Endodermal cell (in vitro differentiated cells): ENCODE data around the gene NDUFAF2. TPM values are rescaled to one million over a fixed set of nuclear protein-coding genes. Genes with fewer than 3 reads are reported as not detected.

Experiments used
- DNase-seq: peaks from one replicate; pipeline ENCODE4 v3.0.0-alpha.2; 2017
- H3K27ac ChIP-seq: 2 replicates; pipeline ENCODE4 v1.5.1; 2013; ENCODE audit warnings: mild to moderate bottlenecking, low read depth, low read length, moderate library complexity
- H3K27me3 ChIP-seq: 2 replicates; pipeline ENCODE4 v1.6.1; 2013; ENCODE audit warnings: mild to moderate bottlenecking, low read length, moderate library complexity; ENCODE audit not compliant: insufficient read depth, control insufficient read depth, poor library complexity, severe bottlenecking
- H3K36me3 ChIP-seq: 2 replicates; pipeline ENCODE4 v1.7.0; 2013; ENCODE audit warnings: mild to moderate bottlenecking, low read length, moderate library complexity; ENCODE audit not compliant: control insufficient read depth, insufficient read depth
- H3K4me1 ChIP-seq: one replicate; pipeline ENCODE4 v1.7.0; 2013; ENCODE audit warnings: low read length; ENCODE audit not compliant: control insufficient read depth, insufficient read depth
- H3K4me3 ChIP-seq: 2 replicates; pipeline ENCODE4 v1.5.1; 2013; ENCODE audit warnings: mild to moderate bottlenecking, low read length, moderate library complexity
- H3K9ac ChIP-seq: 2 replicates; pipeline ENCODE4 v1.6.1; 2013; ENCODE audit warnings: mild to moderate bottlenecking, low read length, moderate library complexity; ENCODE audit not compliant: poor library complexity, severe bottlenecking; ENCODE audit errors: extremely low read depth
- H3K9me3 ChIP-seq: 2 replicates; pipeline ENCODE4 v1.6.1; 2013; ENCODE audit warnings: mild to moderate bottlenecking, low read length, moderate library complexity; ENCODE audit not compliant: control insufficient read depth
- H3K27ac Mint-ChIP-seq: 2 replicates; pipeline ENCODE4 v1.8.0; 2020; ENCODE audit warnings: mixed read lengths
- H3K27me3 Mint-ChIP-seq: 2 replicates; pipeline ENCODE4 v1.8.0; 2021; ENCODE audit warnings: mild to moderate bottlenecking, mixed read lengths; ENCODE audit not compliant: insufficient read depth
- H3K36me3 Mint-ChIP-seq: 2 replicates; pipeline ENCODE4 v1.8.0; 2020; ENCODE audit warnings: low read depth, mixed read lengths
- H3K4me1 Mint-ChIP-seq: 2 replicates; pipeline ENCODE4 v1.8.0; 2020; ENCODE audit warnings: mixed read lengths
- H3K4me3 Mint-ChIP-seq: 2 replicates; pipeline ENCODE4 v1.8.0; 2020; ENCODE audit warnings: mild to moderate bottlenecking, moderate library complexity, mixed read lengths
- H3K9me3 Mint-ChIP-seq: 2 replicates; pipeline ENCODE4 v1.8.0; 2020; ENCODE audit warnings: mild to moderate bottlenecking, mixed read lengths
- WGBS, 2 experiments: methylation state at CpG; one replicate each; pipeline versions ENCODE4 v1.1.5 to v1.1.7; 2013; ENCODE audit warnings: missing lambda C conversion rate in 2 of 2, mixed read lengths in 1 of 2; ENCODE audit not compliant: insufficient coverage in 1 of 2, insufficient read length in 1 of 2; 5-methylcytosine and 5-hydroxymethylcytosine counted together
- total RNA-seq, 2 donors: library from RNA; stranded (reverse); fragmentation: NEBNext Ultra II Directional in 1 of 2; extraction: Animal tissue kit (Norgen Biotek cat#: 25700) in 1 of 2; gene quantifications; 2 replicates in 1 of 2; 3 replicates in 1 of 2; pipeline ENCODE4 v1.2.1, GENCODE V29; 2021
- TF ChIP-seq, protein P1 (sequence below): fragments of 200-600 bp; sonication (generic); conservative IDR thresholded peaks from 2 replicates; pipeline ENCODE4 v1.5.0; 2021; ENCODE audit warnings: antibody characterized with exemption, mild to moderate bottlenecking

Gene NDUFAF2
- total RNA-seq, 2 donors from 2014 or later, result 20.5 to 23.0 TPM

DNA sequence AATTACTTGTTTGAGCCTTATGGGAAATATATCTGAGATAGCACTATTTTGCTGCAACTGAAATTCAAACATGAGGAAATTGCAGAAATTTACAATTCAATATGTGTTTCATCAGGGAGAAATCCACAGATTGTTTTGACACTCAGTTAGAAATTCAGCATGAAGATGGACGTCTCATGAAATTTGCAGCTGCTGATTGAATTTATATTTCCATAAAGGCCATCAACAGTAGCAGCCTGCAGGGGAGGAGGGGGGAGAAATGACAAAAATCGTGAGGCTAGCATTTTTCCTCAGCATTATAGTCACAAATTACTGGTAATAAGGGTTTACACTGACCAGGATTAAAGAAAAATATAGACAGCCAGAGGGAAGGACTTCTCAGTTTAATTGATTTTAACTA is 81.0 kb downstream of the NDUFAF2 start:
- Histone ChIP-seq H3K27me3 (no peaks in the 10 kb centered on the region), H3K4me1 (no peaks in the 10 kb centered on the region), H3K36me3 (no peaks in the 10 kb centered on the region), H3K9me3 (no peaks in the 10 kb centered on the region), H3K27ac (no peak overlapping the region), H3K9ac (no peak overlapping the region), H3K4me3 (no peak overlapping the region)
- H3K36me3 Mint-ChIP-seq, result no peaks in the 10 kb centered on the region
- H3K27ac Mint-ChIP-seq, result no peak overlapping the region
- TF ChIP-seq, protein P1, sequence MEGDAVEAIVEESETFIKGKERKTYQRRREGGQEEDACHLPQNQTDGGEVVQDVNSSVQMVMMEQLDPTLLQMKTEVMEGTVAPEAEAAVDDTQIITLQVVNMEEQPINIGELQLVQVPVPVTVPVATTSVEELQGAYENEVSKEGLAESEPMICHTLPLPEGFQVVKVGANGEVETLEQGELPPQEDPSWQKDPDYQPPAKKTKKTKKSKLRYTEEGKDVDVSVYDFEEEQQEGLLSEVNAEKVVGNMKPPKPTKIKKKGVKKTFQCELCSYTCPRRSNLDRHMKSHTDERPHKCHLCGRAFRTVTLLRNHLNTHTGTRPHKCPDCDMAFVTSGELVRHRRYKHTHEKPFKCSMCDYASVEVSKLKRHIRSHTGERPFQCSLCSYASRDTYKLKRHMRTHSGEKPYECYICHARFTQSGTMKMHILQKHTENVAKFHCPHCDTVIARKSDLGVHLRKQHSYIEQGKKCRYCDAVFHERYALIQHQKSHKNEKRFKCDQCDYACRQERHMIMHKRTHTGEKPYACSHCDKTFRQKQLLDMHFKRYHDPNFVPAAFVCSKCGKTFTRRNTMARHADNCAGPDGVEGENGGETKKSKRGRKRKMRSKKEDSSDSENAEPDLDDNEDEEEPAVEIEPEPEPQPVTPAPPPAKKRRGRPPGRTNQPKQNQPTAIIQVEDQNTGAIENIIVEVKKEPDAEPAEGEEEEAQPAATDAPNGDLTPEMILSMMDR, result no peak
- 90 to 93% methylated on average over 2 of the region's 2 CpGs for WGBS, 2 experiments
- no peaks in the 10 kb centered on the region for H3K9me3 Mint-ChIP-seq
- no peaks in the 10 kb centered on the region for H3K4me1 Mint-ChIP-seq
- no peak for DNase-seq
- no peak overlapping the region for H3K4me3 Mint-ChIP-seq
- no peaks in the 10 kb centered on the region for H3K27me3 Mint-ChIP-seq

DNA sequence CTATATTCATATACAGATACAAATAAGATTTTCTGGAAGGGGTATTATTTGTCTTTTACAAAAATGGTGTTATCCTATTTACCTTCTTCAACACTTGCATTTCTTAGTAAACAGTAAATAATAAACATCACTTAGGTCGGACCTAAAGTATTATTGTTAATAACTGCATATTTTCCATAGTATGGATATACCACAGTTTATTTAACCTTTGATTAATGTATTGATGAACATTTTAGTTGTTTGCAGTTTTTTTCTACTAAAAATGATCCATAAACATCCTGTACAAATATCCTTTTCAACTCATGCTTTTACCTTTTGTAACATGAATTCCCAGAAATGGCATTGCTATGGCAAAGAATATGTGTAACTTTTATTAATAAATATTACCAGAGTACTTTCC is 83.4 kb downstream of the NDUFAF2 start:
- no peaks in the 10 kb centered on the region for H3K4me1 ChIP-seq
- H3K9me3 ChIP-seq, result no peaks in the 10 kb centered on the region
- no peaks in the 10 kb centered on the region for H3K27me3 ChIP-seq
- Mint-ChIP-seq H3K36me3 (no peaks in the 10 kb centered on the region), H3K4me3 (no peak overlapping the region), H3K27me3 (no peaks in the 10 kb centered on the region), H3K27ac (no peak overlapping the region), H3K4me1 (no peaks in the 10 kb centered on the region), H3K9me3 (peaks cover 5% of the 10 kb centered on the region)
- TF ChIP-seq, protein P1, result no peak
- H3K9ac ChIP-seq, result no peak overlapping the region
- H3K27ac ChIP-seq, result no peak overlapping the region
- WGBS, 2 experiments, result no CpG with 5 or more reads among the region's 1 CpG
- DNase-seq, result no peak
- no peaks in the 10 kb centered on the region for H3K36me3 ChIP-seq
- H3K4me3 ChIP-seq, result no peak overlapping the region

DNA sequence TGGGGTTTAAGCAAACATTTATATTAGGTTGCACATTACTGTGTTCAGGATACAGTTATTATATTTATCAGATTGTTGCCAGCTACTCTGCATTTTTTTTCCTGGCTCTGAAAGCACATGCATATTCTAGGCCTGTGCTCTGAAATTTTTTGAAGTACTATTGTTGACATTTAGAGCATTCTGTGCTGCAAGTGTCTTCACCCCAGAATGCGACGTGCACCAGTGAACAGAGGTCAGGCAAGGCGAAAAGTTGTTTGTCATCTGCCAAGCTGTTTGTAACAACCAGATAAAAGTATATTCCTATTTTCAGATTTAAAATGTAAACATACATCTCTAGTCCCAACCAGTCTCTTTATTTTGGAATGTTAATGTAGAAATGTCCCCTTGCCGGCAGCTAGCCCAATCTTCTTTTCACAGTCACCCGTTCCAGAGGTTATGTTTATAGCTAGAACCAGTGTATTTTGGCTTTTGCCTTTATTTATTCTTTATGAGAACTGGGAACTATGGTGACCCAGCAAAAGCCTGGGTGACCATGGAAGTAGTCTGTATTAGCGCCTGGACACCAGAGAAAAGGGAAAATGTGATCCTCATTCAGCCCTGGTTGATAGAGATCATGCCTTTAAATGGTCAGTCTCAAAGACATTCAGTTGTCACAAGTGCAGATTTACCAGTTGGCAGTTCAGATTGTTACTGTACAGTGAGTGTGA is 84.6 kb downstream of the NDUFAF2 start:
- Histone ChIP-seq H3K9me3 (no peaks in the 10 kb centered on the region), H3K9ac (no peak overlapping the region), H3K4me1 (no peaks in the 10 kb centered on the region), H3K27ac (no peak overlapping the region), H3K4me3 (no peak overlapping the region), H3K27me3 (no peaks in the 10 kb centered on the region), H3K36me3 (no peaks in the 10 kb centered on the region)
- H3K4me3 Mint-ChIP-seq, result no peak overlapping the region
- peaks cover 5% of the 10 kb centered on the region for H3K9me3 Mint-ChIP-seq
- DNase-seq, result no peak
- H3K27ac Mint-ChIP-seq, result no peak overlapping the region
- H3K4me1 Mint-ChIP-seq, result no peaks in the 10 kb centered on the region
- no peaks in the 10 kb centered on the region for H3K27me3 Mint-ChIP-seq
- no peaks in the 10 kb centered on the region for H3K36me3 Mint-ChIP-seq
- TF ChIP-seq, protein P1, result no peak
- 92 to 100% methylated on average over 1 to 6 of the region's 6 CpGs for WGBS, 2 experiments
